Skeletal muscle tissue (tissue), 4 donors: Measurements from ENCODE around the gene PTPRQ. TPM values are rescaled to one million over a fixed set of nuclear protein-coding genes. Genes with fewer than 3 reads are reported as not detected.
"Not testable (repeated sequence)": the region's sequence is repeated elsewhere in the genome, so short reads cannot be mapped to it uniquely, and the experiment has no call there.

ENCODE experiments used
- H3K27ac ChIP-seq: one replicate; pipeline ENCODE4 v1.7.0; 2013; ENCODE audit warnings: mild to moderate bottlenecking, low read depth, low read length, inconsistent platforms
- H3K27me3 ChIP-seq, 3 donors: one replicate each; pipeline ENCODE4 v1.7.0; 2013; ENCODE audit warnings: low read length in 3 of 3; ENCODE audit not compliant: control insufficient read depth in 3 of 3, insufficient read depth in 3 of 3
- H3K36me3 ChIP-seq, 3 donors: one replicate each; pipeline ENCODE4 v1.7.0; 2013; ENCODE audit warnings: low read length in 3 of 3; ENCODE audit not compliant: control insufficient read depth in 3 of 3, insufficient read depth in 3 of 3
- H3K4me1 ChIP-seq, 3 donors: one replicate each; pipeline ENCODE4 v1.7.0; 2013; ENCODE audit warnings: low read length in 3 of 3, mild to moderate bottlenecking in 3 of 3; ENCODE audit not compliant: control insufficient read depth in 3 of 3, insufficient read depth in 3 of 3
- H3K4me3 ChIP-seq, 3 donors: one replicate each; pipeline ENCODE4 v1.7.0; 2013; ENCODE audit warnings: low read length in 3 of 3
- H3K9ac ChIP-seq, 3 donors: one replicate each; pipeline ENCODE4 v1.7.0; 2013; ENCODE audit warnings: low read length in 3 of 3, mild to moderate bottlenecking in 3 of 3, moderate library complexity in 2 of 3, low read depth in 1 of 3
- H3K9me3 ChIP-seq, 3 donors: one replicate each; pipeline ENCODE4 v1.7.0; 2013; ENCODE audit warnings: low read length in 3 of 3; ENCODE audit not compliant: control insufficient read depth in 3 of 3
- total RNA-seq: library from RNA; depleted of rRNA; stranded (reverse); fragments of >200 nt; gene quantifications from one replicate; pipeline ENCODE4 v1.2.3, GENCODE V29; 2014
- donor health status: Osteomylitis.

The PTPRQ gene
- total RNA-seq, 1 donor from 2014 or later, result 3.7 TPM

DNA sequence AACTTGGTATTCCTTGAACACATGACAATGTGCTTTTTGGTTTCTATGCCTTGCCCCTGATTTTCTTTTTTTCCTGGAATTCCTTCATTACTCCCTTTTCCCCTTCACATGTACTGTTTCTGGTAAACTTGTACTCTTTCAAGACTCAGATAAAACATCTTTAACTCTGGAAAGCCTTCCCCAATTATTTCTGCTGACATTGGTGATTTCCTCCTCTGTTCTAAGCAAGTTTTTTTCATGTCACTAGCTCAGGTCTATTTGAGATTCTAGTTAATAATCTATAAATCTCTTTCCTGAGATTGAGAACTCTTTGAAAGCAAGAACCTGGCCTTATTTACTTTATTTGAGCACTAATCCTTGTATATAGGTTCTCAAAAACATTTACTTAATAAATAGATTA, 24.0 kb upstream of the PTPRQ start:
- Histone ChIP-seq H3K9ac (no peak overlapping the region), H3K27ac (no peak overlapping the region), H3K36me3 (no peaks in the 10 kb centered on the region), H3K4me3 (no peak overlapping the region), H3K9me3 (no peaks in the 10 kb centered on the region), H3K4me1 (peaks cover 5 to 8% (median 7%) of the 10 kb centered on the region in 3 donors), H3K27me3 (no peaks in the 10 kb centered on the region)

DNA sequence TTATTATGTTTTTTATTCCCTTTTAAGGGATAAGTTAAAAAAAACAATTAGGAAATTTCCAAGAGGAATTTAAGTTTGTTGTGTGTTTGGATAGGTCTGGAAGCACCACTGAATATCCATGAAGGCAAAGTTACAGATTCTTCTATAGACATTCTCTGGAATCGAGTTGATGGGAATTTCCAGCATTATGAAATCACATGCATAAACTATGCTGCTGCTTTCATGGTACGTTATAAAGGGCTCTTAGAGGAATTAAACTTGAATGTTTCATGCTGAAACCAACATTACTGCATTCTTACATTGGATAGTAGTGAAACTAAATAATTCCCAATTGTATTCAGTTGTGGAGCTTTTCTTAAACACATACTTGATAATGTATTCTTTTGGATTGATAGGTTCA, 21.5 kb upstream of the PTPRQ start:
- no peaks in the 10 kb centered on the region for H3K9me3 ChIP-seq
- H3K9ac ChIP-seq, result no peak overlapping the region
- H3K36me3 ChIP-seq, result no peaks in the 10 kb centered on the region
- no peaks in the 10 kb centered on the region for H3K27me3 ChIP-seq
- no peak overlapping the region for H3K27ac ChIP-seq
- peaks cover 5 to 8% (median 7%) of the 10 kb centered on the region in 3 donors for H3K4me1 ChIP-seq
- no peak overlapping the region for H3K4me3 ChIP-seq

DNA sequence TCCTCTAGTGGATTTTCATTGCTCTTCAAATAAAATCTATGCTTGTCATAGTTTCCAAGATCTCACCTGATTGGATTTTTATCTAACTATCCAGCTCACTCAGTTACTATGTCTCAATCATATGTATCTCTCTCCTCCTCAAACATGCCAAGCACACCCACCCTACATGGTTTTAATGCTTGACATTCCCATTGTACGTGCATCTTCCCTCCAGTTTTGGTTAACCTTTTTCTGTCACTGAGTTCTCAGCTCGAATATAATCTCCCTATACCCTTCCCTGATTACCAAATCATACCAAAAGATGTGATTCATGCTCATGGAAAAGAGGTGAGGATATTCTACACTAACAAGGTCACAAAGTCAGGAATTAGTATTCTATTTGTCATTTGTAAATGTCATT, 12.0 kb upstream of the PTPRQ start:
- no peaks in the 10 kb centered on the region for H3K9me3 ChIP-seq
- H3K9ac ChIP-seq, result no peak overlapping the region
- no peak overlapping the region for H3K4me3 ChIP-seq
- H3K27ac ChIP-seq, result no peak overlapping the region
- no peaks in the 10 kb centered on the region for H3K36me3 ChIP-seq
- no peaks in the 10 kb centered on the region for H3K27me3 ChIP-seq
- H3K4me1 ChIP-seq, result no peaks in the 10 kb centered on the region

DNA sequence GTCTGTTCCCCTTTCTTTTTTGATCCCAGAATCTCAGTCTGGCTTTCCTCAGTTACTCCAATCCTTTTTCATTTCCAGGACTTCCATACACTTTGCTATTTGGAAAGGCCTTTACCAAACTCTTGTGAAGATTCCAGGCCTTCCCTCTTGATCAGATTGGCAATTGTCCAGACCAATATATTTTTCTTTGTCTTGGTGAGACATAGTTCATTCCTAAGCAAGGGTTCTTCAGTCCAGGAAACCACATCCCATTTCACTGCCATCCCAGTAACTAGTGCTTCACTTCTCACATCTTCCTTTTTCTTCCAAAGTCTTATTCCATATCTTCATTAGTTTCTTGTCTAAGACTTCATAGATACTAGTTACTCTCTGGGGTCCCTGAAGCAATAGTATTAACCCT, 2.1 kb upstream of the PTPRQ start:
- no peak overlapping the region for H3K9ac ChIP-seq
- no peaks in the 10 kb centered on the region for H3K36me3 ChIP-seq
- H3K27ac ChIP-seq, result no peak overlapping the region
- H3K9me3 ChIP-seq, result no peaks in the 10 kb centered on the region
- no peak overlapping the region for H3K4me3 ChIP-seq
- H3K27me3 ChIP-seq, result no peaks in the 10 kb centered on the region
- no peaks in the 10 kb centered on the region for H3K4me1 ChIP-seq

DNA sequence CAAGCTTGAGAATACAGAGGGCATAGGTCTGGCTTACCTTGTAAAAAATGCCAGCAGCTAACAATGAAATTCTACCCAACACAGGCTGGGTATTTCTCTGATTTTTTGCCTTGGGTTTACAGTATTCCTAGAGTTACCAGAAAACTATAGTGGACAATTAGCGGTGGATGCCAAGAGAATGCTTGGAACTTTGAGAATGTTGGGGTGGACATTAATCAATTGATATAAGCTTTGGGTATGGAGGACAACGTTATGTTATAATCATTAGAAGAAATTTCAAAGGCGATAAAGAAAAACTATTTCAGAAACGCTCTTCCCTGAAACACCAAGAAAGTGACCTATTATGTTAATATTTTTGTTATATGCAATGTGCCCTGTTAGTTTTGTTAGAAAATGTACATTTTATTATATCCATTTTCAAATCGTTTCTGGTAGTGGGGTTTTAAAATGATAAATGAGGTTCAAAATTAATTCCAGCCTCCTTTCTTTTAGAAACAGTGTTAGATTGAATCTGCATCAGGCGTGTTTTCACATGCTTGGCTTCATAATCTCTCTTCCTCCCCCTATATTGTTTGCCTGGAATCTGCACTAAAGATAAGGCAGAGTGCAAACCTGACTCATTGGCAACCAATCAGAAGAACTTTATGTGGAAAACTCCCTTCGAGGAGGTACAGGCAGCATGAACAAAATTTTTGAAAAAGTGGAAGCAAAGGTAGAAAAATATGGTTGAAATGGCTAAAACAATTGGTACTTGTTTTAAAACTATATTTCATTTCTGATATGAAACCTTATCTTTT, 1.4 kb upstream of the PTPRQ start:
- Histone ChIP-seq H3K36me3 (no peaks in the 10 kb centered on the region), H3K4me1 (no peaks in the 10 kb centered on the region), H3K27ac (no peak overlapping the region), H3K9me3 (no peaks in the 10 kb centered on the region), H3K4me3 (no peak overlapping the region), H3K27me3 (no peaks in the 10 kb centered on the region), H3K9ac (no peak overlapping the region)

DNA sequence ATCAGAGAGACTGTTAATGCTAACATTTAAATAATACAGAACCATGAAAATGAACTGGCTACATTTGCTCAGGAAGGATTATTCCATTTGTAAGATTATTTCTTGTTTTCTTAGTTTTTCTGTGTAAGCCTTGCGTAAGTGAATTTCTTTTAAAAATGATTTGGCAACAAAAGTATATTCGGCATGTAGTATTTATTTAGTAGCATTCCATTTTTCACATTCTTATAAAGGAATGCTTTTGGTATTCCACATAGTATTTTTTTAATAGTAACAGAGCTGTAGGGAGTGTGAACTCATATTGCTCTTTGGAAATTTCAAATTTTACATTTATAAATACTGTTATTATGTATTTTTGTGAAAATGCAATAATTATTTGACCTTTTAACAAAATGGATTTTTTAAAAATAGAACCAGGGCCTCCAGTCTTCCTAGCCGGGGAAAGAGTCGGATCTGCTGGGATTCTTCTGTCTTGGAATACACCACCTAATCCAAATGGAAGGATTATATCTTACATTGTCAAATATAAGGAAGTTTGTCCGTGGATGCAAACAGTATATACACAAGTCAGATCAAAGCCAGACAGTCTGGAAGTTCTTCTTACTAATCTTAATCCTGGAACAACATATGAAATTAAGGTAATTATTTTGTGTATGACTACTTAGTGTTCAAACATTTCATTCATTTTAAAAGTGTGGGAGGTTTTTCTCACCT, 1.2 kb downstream of the PTPRQ start:
- no peaks in the 10 kb centered on the region for H3K9me3 ChIP-seq
- H3K4me3 ChIP-seq, result no peak overlapping the region
- no peak overlapping the region for H3K9ac ChIP-seq
- no peaks in the 10 kb centered on the region for H3K27me3 ChIP-seq
- H3K36me3 ChIP-seq, result no peaks in the 10 kb centered on the region
- H3K27ac ChIP-seq, result no peak overlapping the region
- no peaks in the 10 kb centered on the region for H3K4me1 ChIP-seq

DNA sequence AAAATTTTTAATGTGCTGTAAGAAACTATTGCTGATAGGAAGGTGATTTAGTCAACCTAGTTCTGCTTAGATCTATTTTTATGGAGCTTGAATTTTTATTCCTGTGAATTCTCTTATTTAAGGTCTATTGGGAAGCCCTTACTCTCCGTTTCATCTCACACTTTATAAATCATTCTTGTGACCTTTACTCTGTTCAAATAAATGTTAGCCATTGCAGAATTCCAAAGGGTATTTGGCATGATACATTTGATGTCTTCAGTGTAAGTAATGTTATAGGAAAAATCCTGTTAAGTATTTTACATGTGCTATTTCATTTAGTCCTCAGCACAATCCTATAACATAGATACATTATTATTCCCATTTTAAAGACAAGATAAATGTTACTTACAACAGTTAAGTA, 12.5 kb downstream of the PTPRQ start:
- H3K9ac ChIP-seq, result no peak overlapping the region
- no peak overlapping the region for H3K4me3 ChIP-seq

DNA sequence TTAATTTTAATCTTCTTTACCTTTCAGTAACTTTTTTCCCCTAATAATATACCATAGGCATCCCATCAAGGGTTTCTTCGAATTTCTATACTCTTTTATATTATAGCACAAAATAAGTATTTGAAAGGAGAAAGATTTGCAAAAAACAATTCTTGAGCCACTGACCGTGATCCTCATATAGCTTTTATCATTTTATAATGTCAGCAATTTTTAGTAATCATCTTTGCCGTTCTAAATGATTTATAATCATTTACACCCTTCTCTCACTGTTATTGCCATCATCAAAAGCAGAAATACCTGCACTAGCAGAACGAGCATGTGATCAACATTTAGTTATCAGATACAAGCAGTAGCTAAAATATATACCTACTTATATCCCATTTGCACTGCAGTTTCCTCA, 16.9 kb downstream of the PTPRQ start:
- no peaks in the 10 kb centered on the region for H3K9me3 ChIP-seq
- H3K36me3 ChIP-seq, result no peaks in the 10 kb centered on the region
- no peak overlapping the region for H3K27ac ChIP-seq
- H3K4me3 ChIP-seq, result no peak overlapping the region
- H3K9ac ChIP-seq, result no peak overlapping the region
- no peaks in the 10 kb centered on the region for H3K4me1 ChIP-seq
- no peaks in the 10 kb centered on the region for H3K27me3 ChIP-seq

More for the DNA sequence above, 12.5 kb downstream of the PTPRQ start:
- Histone ChIP-seq H3K9me3 (no peaks in the 10 kb centered on the region), H3K27me3 (no peaks in the 10 kb centered on the region), H3K4me1 (no peaks in the 10 kb centered on the region), H3K27ac (no peak overlapping the region), H3K36me3 (no peaks in the 10 kb centered on the region)

DNA sequence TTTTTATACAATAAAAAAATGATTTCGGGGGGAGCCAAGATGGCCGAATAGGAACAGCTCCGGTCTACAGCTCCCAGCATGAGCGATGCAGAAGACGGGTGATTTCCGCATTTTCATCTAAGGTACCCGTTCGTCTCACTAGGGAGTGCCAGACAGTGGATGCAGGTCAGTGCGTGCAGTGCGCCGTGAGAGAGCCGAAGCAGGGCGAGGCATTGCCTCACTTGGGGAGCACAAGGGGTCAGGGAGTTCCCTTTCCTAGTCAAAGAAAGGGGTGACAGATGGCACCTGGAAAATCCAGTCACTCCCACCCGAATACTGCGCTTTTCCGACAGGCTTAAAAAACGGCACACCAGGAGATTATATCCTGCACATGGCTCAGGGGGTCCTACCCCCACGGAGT, 17.8 kb downstream of the PTPRQ start:
- H3K4me1 ChIP-seq, H3K9ac ChIP-seq, H3K4me3 ChIP-seq, H3K36me3 ChIP-seq, H3K9me3 ChIP-seq, H3K27ac ChIP-seq, H3K27me3 ChIP-seq: not testable (repeated sequence)

DNA sequence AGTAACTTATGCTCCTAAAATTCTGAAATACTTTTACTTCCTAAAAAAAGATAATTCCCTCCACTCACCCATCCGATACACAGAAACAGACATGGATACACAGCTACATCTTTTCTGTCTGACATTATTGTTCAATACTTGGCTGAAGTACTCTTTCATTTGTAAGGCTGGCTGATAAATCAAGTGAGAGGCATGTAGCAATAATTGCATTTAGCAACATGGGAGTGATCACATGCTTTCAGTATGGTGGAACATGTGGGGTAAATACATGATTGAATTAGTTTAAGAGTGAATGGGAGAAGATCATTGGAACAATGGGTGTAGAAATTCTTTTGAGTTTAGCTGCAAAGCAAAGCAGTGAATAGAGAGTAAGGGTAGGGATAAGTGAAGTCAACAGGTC, 25.6 kb downstream of the PTPRQ start:
- H3K4me3 ChIP-seq, result no peak overlapping the region
- H3K9me3 ChIP-seq, result no peaks in the 10 kb centered on the region
- no peak overlapping the region for H3K27ac ChIP-seq
- no peaks in the 10 kb centered on the region for H3K27me3 ChIP-seq
- H3K36me3 ChIP-seq, result no peaks in the 10 kb centered on the region
- no peak overlapping the region for H3K9ac ChIP-seq
- H3K4me1 ChIP-seq, result no peaks in the 10 kb centered on the region
